Esophagus muscularis mucosa (tissue), 4 donors: ENCODE data around the gene GNAS-AS1. TPM values are rescaled to one million over a fixed set of nuclear protein-coding genes. Genes with fewer than 3 reads are reported as not detected.

Source experiments
- DNase-seq: peaks from one replicate; pipeline ENCODE4 v3.0.0-alpha.2; 2017; ENCODE audit errors: extremely low spot score
- H3K27ac ChIP-seq, 4 donors: fragments of 200-600 bp; sonication (generic); replicated peaks in 1 of 4; 1 replicate in 3 of 4; 2 replicates in 1 of 4; pipeline ENCODE4 v1.5.1; 2016 to 2019; ENCODE audit warnings: mild to moderate bottlenecking in 1 of 4
- H3K27me3 ChIP-seq, 4 donors: fragments of 200-600 bp; sonication (generic); one replicate each; pipeline versions ENCODE4 v1.5.1 to v1.6.0; 2016 to 2019
- H3K36me3 ChIP-seq, 4 donors: fragments of 200-600 bp; sonication (generic); one replicate each; pipeline ENCODE4 v1.5.1; 2016 to 2019
- H3K4me1 ChIP-seq, 4 donors: fragments of 200-600 bp; sonication (generic); one replicate each; pipeline ENCODE4 v1.5.1; 2016 to 2019
- H3K4me3 ChIP-seq, 4 donors: fragments of 200-600 bp; sonication (generic); 1 replicate in 2 of 4; 2 replicates in 2 of 4; pipeline ENCODE4 v1.5.1; 2016 to 2019; ENCODE audit warnings: mild to moderate bottlenecking in 4 of 4, moderate library complexity in 1 of 4
- H3K9me3 ChIP-seq, 4 donors: fragments of 200-600 bp; sonication (generic); 1 replicate in 3 of 4; 2 replicates in 1 of 4; pipeline ENCODE4 v1.5.1; 2016 to 2019
- CTCF ChIP-seq, 3 experiments: fragments of 200-600 bp in 2 of 3; fragments of 450-650 bp in 1 of 3; sonication (generic) in 2 of 3; IDR thresholded peaks; one replicate each; pipeline ENCODE4 v1.5.1; 2017 to 2019; ENCODE audit warnings: antibody characterized with exemption in 3 of 3, mild to moderate bottlenecking in 2 of 3, moderate library complexity in 1 of 3
- EP300 ChIP-seq: sonication (generic); formaldehyde crosslinking; IDR thresholded peaks from one replicate; pipeline ENCODE4 v1.6.1; 2017; ENCODE audit warnings: antibody characterized with exemption
- POLR2A ChIP-seq: fragments of 450-650 bp; IDR thresholded peaks from one replicate; pipeline ENCODE4 v1.6.1; 2017; ENCODE audit warnings: antibody characterized with exemption, moderate library complexity, mild to moderate bottlenecking, low read depth
- POLR2AphosphoS5 ChIP-seq, 2 donors: sonication (generic); formaldehyde crosslinking; IDR thresholded peaks; one replicate each; pipeline ENCODE4 v1.6.1; 2017; ENCODE audit warnings: antibody characterized with exemption in 2 of 2
- WGBS: methylation state at CpG from one replicate; pipeline ENCODE4 v1.1.5; 2018; 5-methylcytosine and 5-hydroxymethylcytosine counted together
- intact Hi-C: fragments of 100-400 bp; cut with DNase I; formaldehyde crosslinking; loops from one replicate; pipeline ENCODE4 v1.15.1; 2023
- total RNA-seq, 4 donors: library from RNA; depleted of rRNA; stranded (reverse); fragments of >200 nt; gene quantifications; one replicate each; pipeline versions ENCODE4 v1.1.0 to v1.2.1, GENCODE V29; 2016

GNAS-AS1 gene
- total RNA-seq, 4 donors from 2014 or later, result 0.13 to 0.42 (median 0.23) TPM; not detected in 1

GRCh38 chr20:58875541-58876134 is 24.9 kb upstream of the GNAS-AS1 start:
- Histone ChIP-seq H3K9me3 (no peaks in the 10 kb centered on the region), H3K4me1 (peaks cover 0 to under 1% (median 0%) of the 10 kb centered on the region in 4 donors), H3K27me3 (no peaks in the 10 kb centered on the region), H3K4me3 (no peak overlapping the region), H3K27ac (no peak overlapping the region), H3K36me3 (no peaks in the 10 kb centered on the region)
- DNase-seq, result no peak
- WGBS, result 90% methylated on average over 12 of the region's 12 CpGs
- TF ChIP-seq POLR2AphosphoS5 (IDR thresholded peaks at IDR 0.05) (no peak), POLR2A (no peak), CTCF (IDR thresholded peaks at IDR 0.05) (no peak), EP300 (no peak)
- intact Hi-C loops, result no loop called here

DNA sequence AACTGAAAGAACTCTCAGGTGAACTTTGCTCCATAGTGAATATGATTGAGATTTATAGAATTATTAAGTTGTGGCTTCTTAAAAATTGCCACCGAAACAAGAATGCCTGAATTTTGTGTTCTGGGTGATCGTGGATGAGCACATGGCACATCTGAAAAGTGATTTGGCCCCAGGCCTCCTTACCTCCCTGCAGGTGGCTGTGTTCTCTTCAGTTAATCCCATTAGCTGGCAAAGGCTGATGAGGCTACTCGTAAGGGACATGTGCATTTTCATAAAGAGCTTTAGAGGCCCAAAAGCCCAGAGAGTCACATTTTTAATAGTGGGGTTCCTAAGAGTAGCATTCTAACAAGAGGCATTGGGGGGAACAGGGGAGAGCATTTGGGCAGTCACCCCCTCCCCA is 24.4 kb upstream of the GNAS-AS1 start:
- Histone ChIP-seq H3K27me3 (no peaks in the 10 kb centered on the region), H3K36me3 (no peaks in the 10 kb centered on the region), H3K27ac (no peak overlapping the region), H3K4me1 (peaks cover 0 to 6% (median 2%) of the 10 kb centered on the region in 4 donors), H3K9me3 (no peaks in the 10 kb centered on the region), H3K4me3 (no peak overlapping the region)
- intact Hi-C loops, result no loop called here
- no peak for TF ChIP-seq EP300
- no peak for TF ChIP-seq POLR2A
- no peak for TF ChIP-seq POLR2AphosphoS5 (IDR thresholded peaks at IDR 0.05)
- TF ChIP-seq CTCF (IDR thresholded peaks at IDR 0.05), result no peak
- DNase-seq, result no peak
- 82% methylated on average over 3 of the region's 3 CpGs for WGBS

DNA sequence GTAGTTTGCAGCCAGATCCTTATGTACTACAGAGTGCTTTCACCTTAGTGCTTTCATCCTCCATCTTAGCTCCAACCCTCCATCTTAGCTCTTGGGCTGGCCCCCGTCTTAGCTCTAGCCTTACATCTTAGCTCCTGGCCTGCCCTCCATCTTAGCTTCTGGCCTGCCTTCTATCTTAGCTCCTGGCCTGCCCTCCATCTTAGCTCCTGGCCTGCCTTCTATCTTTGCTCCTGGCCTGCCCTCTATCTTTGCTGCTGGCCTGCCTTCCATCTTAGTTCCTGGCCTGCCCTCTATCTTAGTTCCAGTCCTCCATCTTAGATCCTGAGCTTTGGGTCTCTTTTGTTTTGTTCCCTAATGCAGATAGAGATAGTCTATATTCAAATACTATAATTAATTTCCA is 23.8 kb upstream of the GNAS-AS1 start:
- Histone ChIP-seq H3K36me3 (no peaks in the 10 kb centered on the region), H3K4me1 (peaks cover 0 to 6% (median 2%) of the 10 kb centered on the region in 4 donors), H3K4me3 (no peak overlapping the region), H3K9me3 (no peaks in the 10 kb centered on the region), H3K27me3 (no peaks in the 10 kb centered on the region), H3K27ac (no peak overlapping the region)
- no peak for DNase-seq
- intact Hi-C loops, result loop anchor here (5.0 kb wide), 1 partner anchor 108 kb away; the partner anchor contains the start of gene NELFCD
- TF ChIP-seq POLR2AphosphoS5 (IDR thresholded peaks at IDR 0.05) (no peak), POLR2A (no peak), EP300 (no peak), CTCF (IDR thresholded peaks at IDR 0.05) (no peak)
- WGBS, result 100% methylated on average over 1 of the region's 1 CpG

GRCh38 chr20:58871533-58872102 is 20.9 kb upstream of the GNAS-AS1 start:
- peaks cover 0 to 6% (median 2%) of the 10 kb centered on the region in 4 donors for H3K4me1 ChIP-seq
- H3K4me3 ChIP-seq, result no peak overlapping the region
- TF ChIP-seq CTCF (IDR thresholded peaks at IDR 0.05) (no peak), POLR2AphosphoS5 (IDR thresholded peaks at IDR 0.05) (no peak), POLR2A (no peak), EP300 (no peak)
- no peaks in the 10 kb centered on the region for H3K27me3 ChIP-seq
- H3K27ac ChIP-seq, result no peak overlapping the region
- 78% methylated on average over 8 of the region's 8 CpGs for WGBS
- intact Hi-C loops, result loop anchor here (2.0 to 5.0 kb wide), 2 partner anchors 111 to 349 kb away; partner anchors contain the start of gene NELFCD
- H3K36me3 ChIP-seq, result no peaks in the 10 kb centered on the region
- DNase-seq, result no peak
- H3K9me3 ChIP-seq, result no peaks in the 10 kb centered on the region
